GM10266 (cell line): ENCODE results near the gene BHMT.
"Not testable (repeated sequence)": the region's sequence is repeated elsewhere in the genome, so short reads cannot be mapped to it uniquely, and the experiment has no call there.

ENCODE experiments used
- DNase-seq: peaks from one replicate; pipeline ENCODE4 v3.0.0; 2012; ENCODE audit errors: extremely low spot score
- TF ChIP-seq, protein P1 (sequence below): IDR thresholded peaks from 2 replicates; pipeline ENCODE4 v1.5.1; 2012; ENCODE audit warnings: mild to moderate bottlenecking, low read depth; ENCODE audit not compliant: control insufficient read depth, insufficient read depth; ENCODE audit errors: missing control alignments

The BHMT gene

DNA sequence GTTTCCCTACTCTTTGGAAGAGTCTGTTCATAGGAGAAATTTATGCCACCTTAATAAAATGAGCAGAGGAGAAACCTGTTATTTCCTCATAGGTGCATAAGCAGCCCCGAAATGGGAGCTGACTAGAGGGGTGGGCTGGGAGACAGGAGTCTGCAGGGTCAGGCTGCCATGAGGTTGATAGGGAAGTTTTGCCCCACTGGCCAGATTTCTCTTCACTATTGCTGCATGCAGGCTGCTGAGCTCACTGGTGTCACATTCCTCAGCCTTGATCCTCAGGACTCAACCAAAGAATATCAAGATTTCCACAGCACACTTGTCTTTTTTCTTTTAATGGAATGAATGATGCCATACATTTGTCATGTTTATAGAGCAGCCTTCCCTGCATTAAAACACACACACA is 60.7 kb downstream of the BHMT start:
- no peak for DNase-seq
- TF ChIP-seq, protein P1, sequence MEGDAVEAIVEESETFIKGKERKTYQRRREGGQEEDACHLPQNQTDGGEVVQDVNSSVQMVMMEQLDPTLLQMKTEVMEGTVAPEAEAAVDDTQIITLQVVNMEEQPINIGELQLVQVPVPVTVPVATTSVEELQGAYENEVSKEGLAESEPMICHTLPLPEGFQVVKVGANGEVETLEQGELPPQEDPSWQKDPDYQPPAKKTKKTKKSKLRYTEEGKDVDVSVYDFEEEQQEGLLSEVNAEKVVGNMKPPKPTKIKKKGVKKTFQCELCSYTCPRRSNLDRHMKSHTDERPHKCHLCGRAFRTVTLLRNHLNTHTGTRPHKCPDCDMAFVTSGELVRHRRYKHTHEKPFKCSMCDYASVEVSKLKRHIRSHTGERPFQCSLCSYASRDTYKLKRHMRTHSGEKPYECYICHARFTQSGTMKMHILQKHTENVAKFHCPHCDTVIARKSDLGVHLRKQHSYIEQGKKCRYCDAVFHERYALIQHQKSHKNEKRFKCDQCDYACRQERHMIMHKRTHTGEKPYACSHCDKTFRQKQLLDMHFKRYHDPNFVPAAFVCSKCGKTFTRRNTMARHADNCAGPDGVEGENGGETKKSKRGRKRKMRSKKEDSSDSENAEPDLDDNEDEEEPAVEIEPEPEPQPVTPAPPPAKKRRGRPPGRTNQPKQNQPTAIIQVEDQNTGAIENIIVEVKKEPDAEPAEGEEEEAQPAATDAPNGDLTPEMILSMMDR, result no peak

DNA sequence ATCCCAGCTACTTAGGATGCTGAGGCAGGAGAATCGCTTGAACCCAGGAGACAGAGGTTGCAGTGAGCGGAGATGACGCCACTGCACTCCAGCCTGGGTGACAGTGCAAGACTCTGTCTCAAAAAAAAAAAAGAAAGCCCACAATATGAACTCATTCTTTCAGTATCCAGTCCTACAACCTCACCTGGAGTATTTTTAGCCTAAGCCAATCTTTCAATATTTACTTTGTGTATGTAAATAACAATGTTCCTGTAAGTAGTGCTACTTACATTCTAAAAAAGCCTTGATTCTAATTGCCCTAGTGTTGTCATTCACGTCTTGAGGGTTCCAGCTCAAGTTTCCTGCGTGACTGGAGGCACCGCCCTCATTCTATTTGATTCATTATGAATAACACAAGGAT is 62.0 kb downstream of the BHMT start:
- TF ChIP-seq, protein P1, result no peak
- no peak for DNase-seq

DNA sequence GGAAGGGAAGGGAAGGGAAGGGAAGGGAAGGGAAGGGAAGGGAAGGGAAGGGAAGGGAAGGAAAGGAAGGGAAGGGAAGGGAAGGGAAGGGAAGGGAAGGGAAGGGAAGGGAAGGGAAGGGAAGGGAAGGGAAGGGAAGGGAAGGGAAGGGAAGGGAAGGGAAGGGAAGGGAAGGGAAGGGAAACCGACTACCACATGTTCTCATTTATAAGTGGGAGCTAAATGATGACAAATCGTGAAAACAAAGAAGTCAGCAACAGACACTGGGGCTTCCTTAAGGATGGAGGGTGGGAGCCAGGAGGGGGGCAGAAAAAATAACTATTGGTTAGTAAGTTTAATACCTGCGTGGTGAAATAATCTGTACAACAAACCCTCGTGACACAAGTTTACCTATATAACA is 68.8 kb downstream of the BHMT start:
- DNase-seq, result not testable (repeated sequence)

DNA sequence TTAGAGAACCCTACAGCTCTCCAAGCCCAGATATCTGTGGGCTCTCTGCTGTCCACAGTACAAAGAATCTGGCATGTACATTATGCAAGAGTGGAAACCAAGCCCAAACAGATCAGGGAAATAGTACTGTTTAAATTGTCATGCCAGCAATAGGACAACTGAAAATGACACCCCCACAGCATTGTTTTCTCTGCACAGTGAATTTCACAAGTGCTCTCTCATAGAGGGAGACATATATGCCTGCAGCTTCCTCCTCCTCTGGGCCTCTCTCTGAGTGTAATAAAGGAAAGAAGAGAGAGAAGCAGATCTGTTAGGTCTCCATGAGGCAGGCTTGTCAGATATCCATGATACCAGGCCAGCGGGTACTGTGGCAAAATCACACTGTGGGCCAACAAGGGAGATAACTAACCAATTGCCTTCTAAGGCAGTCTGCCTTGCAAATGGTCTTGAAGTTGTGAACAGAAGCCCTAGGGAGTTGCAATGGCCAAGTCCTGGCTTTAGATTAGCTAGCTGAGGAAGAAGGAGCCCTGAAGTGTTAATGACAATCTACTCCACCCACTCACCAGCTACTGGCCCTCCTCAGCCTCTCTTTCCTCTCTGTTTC is 69.9 kb downstream of the BHMT start:
- no peak for DNase-seq
- TF ChIP-seq, protein P1, result no peak
